ELR (cell line): ENCODE data around the gene SLC39A6.
A peak's percentile ranks its signal among the peaks of the same experiment; 100 is the strongest.
"Not testable (repeated sequence)": the region's sequence is repeated elsewhere in the genome, so short reads cannot be mapped to it uniquely, and the experiment has no call there.

Experiments
- DNase-seq: peaks from one replicate; pipeline ENCODE4 v3.0.0-alpha.2; 2015; ENCODE audit warnings: low read depth

SLC39A6 gene

DNA sequence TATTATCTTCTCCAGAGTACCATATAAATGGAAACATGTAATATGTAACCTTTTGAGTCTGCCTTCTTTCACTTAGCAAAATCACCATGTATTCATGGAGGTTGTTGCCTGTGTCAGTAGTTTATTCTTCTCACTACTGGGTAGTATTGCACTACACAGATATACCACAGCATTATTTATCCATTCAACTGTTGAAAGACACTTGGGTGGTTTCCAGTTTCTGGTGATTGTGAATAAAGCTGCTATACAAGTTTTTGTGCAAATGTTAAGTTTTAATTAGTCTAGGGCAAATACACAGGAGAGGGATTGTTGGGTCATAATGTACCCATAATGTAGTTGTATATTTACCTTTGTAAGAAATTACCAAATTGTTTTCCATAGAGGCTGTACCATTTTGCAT lies 32.2 kb downstream of the SLC39A6 start:
- no peak for DNase-seq

DNA sequence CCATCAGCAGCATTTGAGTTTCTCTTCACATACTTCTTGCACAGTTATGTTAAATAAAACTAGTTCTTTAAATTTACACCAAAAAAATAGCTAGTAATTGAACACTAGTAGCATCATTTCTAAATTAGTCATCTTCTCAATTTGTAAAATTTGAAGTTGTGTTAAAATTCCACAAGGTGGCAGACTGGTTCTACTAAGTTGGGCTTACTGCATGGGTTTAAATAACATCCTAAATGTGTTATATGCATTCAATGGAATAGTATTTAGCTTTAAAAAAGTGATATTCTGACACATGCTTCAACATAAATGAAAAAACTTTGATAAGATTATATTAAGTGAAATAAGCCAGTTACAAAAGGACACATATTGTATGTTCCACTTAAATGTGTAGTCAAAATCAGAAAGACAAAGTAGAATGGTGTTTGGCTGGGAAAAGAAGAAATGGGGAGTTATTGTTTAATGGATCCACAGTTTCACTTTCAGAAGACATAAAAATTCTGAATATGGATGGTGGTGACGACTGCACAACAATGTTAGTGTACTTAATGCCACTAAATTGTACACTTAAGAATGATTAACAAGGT lies 33.1 kb downstream of the SLC39A6 start:
- peak; percentile 83 for DNase-seq

DNA sequence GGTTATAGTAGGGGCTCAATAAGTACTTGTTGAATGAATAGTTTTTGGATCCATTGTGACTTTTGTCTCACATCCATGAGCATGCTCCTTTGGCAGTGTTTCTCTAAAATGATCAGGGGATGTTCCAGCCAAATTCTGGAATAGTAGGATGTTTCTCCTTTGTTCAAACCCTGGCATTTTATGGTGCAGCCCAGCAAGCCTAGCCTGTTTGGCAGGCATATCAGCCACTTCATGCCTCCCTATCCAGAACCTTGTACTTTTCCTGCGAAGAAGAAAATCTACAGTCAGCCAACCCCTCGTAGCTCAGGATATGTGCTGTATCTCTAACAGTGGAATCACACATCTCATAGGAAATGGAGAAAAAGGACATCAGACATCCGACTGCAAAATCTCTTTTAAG lies 34.7 kb downstream of the SLC39A6 start:
- DNase-seq: no peak

DNA sequence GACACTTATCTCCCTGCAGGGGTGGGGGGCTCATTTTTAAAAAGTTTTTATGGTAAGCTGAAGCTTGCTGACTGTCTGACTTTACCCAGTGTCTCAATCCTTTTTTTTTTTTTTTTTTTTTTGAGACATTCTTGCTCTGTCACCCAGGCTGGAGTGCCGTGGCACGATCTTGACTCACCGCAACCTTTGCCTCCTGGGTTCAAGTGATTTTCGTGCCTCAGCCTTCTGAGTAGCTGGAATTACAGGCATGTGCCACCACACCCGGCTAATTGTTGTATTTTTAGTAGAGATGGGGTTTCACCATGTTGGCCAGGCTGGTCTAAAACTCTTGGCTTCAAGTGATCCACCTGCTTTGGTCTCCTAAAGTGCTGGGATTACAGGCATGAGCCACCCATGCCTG lies 37.0 kb downstream of the SLC39A6 start:
- peak; percentile 24 for DNase-seq

DNA sequence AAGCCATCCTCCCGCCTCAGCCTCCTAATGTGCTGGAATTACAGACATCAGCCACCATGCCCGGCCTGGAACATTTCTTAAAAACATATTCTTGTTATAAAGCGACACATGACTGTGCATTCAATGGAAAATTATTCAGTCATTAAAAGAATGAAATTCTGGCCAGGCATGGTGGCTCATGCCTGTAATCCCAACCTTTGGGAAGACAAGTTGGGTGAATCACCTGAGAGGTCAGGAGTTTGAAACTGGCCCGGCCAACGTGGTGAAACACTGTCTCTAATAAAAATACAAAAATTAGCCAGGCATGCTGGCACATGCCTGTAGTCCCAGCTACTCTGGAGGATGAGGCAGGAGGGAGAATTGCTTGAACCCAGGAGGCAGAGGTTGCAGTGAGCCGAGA lies 40.1 kb downstream of the SLC39A6 start:
- DNase-seq: no peak

DNA sequence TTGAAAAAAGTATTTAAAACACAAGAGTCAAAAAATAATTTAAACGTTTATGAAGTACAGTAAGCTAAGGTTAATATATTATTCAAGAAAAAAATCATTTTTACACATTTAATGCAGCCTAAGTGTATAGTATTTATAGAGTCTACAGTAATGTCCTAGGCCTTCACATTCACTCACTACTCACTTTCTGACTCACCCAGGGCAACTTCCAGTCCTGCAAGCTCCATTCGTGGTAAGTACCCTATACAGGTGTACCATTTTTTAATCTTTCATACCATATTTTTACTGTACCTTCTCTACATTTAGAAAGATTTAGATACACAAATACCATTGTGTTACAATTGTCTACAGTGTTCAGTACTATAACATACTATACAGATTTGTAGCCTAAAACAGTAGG lies 40.9 kb downstream of the SLC39A6 start:
- peak; percentile 33 for DNase-seq

DNA sequence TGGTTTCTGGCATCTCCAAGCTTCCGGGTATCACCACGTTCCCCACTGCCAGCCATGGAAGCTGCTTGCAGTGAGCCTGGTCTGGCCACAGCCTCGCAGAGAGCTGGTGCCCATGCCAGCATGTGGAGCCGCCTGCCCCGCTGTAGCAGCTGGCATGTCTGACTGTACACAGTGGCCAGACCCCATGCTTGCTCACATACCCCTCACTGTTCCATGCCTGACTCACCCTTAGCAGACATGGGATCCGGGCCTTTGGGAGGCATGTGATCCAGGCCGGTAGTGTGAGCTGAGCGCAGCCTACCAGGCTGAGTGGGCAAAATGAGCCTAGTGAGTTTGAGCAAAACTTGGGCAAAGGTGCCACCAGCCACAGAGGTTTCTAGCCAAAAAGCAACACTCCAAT lies 43.0 kb downstream of the SLC39A6 start:
- DNase-seq: no peak

DNA sequence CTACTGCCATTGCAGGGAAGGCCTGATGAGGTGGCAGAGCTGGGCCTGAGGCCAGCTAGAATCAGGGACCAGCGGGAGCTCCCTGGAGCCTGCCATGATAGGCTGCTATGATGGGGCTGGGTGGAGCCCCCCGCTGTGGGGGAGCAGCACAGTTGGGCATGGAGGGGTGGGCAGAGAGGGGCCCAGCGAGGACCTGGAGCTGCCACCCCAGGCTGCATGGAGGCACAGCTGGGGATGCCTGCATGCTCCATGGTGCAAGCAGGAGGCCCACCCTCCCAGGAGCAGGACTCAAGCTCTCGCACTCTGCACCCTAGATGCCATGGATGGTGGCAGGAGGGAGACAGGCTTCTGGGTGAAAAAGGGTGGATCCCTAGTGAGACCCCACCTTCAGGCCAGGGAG lies 43.9 kb downstream of the SLC39A6 start:
- DNase-seq: no peak

DNA sequence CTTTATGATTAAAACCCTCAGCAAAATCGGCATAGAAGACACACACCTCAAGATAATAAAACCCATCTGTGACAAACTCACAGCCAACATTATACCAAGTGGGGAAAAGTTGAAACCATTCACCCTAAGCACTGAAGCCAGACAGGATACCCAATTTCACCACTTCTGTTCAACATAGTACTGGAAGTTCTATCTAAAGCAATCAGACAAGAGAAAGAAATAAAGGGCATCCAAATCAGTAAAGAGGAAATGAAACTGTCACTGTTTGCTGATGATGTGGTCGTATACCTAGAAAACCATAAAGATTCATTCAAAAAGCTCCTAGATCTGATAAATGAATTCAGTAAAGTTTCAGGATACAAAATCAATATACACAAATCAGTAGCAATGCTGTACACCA lies 45.4 kb downstream of the SLC39A6 start:
- no peak for DNase-seq

DNA sequence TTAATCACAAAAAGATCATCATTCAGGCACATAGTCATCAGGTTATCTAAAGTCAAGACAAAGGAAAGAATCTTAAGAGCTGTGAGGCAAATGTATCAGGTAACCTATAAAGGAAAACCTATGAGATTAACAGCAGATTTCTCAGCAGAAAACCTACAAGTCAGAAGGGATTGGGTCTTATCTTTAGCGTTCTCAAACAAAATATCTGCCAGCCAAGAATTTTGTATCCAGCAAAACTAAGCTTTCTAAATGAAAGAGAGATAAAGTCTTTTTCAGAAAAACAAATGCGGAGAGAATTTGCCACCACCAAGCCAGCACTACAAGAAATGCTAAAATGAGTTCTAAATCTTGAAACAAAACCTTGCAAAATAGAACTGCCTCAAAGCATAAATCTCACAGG lies 48.0 kb downstream of the SLC39A6 start:
- not testable (repeated sequence) for DNase-seq

DNA sequence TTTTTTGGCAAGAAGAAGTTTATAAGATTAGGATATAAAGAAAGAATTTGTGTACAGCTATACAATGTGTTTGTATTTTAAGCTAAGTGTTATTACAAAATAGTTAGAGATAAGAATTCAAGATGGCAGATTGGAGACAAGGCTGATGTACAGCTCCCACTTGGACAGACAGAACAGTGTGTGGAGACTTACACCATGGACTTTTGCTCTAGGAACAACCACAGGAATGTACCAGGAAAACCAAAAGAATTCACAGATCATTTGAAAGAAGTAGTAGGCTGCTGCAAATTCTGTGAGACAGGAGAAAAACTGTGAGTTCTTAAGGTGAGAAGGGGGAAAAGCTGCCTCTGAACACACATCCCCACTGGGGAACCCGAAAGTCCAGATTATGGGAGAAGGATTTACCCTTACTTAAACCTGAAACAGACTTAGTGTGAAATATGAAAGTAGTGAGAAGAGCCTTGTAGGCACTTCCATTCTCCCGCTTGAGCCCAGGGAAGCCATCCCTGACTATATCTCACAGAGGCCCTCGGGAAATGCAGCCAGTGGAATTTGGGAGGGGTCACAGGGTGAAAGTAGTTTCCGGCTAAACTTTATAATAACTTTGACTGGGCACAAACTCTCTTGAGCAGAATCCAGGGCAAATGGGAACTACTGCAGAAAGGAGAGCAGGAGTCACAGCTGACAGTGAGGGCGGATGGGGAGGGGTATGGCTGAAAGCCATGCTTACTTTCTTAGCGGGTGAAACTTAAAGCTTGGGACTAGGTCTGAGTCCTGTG lies 50.2 kb downstream of the SLC39A6 start:
- DNase-seq: peak; percentile 25

DNA sequence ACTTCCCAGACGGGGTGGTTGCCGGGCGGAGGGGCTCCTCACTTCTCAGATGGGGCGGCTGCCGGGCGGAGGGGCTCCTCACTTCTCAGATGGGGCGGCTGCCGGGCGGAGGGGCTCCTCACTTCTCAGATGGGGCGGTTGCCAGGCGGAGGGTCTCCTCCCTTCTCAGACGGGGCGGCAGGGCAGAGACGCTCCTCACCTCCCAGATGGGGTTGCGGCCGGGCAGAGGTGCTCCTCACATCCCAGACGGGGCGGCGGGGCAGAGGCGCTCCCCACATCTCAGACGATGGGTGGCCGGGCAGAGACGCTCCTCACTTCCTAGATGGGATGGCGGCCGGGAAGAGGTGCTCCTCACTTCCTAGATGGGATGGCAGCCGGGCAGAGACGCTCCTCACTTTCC lies 51.4 kb downstream of the SLC39A6 start:
- DNase-seq: not testable (repeated sequence)

DNA sequence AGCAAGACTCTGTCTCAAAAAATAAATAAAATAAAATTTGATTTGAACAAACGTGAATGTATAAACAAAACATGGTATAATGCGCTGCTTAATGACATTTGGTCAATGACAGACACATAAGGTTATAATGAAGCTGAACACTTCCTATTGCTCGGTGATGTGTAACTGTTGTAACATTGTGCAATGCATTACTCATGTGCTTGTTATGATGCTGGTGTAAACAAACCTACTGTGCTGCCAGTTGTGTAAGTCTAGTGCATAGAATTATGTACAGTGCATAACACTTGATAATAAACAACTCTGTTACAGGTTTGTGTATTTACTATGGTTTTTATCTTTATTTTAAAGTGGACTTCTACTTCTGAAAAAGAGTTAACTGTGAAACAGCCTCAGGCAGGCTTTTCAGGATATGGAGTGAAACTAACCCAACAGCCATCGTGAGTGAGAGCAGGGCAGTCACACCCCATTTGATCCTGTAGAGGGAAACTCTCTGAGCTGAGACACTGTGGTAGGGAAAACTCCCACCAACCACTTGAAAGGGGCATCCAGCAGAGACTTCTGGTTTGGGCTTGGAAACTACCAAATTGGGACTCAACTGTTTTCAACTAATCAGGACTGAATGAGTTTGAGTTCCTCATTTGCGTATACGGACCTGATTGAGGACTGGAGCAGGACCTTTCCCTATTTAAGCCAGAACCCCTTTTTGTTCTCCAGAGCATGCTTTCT lies 53.1 kb downstream of the SLC39A6 start:
- DNase-seq: peak; percentile 90

DNA sequence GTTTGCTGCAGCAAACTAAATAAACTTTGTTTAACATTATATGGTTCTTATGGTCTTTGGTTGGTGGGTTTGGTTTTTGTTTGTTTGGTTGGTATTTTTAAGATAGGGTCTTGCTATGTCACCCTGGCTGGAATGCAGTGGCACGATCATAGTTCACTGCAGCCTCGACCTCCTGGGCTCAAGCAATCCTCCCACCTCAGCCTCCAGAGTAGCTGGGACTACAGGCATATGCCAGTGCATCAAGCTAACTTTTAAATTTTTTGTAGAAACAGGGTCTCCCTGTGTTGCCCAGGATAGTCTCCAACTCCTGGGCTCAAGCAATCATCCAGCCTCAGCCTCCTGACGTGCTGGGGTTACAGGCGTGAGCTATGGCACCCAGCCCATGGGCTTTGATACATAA lies 54.7 kb downstream of the SLC39A6 start:
- DNase-seq: no peak

DNA sequence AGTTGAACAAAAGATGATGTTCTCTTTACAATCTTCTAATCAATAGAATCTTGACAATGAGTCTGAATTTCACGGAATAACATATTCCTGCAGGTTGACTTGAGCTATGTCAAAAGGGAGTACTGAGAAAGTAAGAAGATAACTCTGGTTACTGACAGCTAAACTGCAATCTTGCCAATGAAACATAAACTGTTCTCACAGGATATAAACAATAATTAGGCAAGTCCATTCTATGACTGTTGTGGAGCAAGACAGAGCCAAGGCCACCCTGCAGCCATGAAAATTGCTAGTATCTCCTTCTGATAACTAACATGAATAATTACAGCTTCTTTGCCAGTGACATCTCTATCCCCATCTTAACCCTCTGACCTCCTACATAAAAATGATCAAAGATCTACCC lies 55.5 kb downstream of the SLC39A6 start:
- no peak for DNase-seq

DNA sequence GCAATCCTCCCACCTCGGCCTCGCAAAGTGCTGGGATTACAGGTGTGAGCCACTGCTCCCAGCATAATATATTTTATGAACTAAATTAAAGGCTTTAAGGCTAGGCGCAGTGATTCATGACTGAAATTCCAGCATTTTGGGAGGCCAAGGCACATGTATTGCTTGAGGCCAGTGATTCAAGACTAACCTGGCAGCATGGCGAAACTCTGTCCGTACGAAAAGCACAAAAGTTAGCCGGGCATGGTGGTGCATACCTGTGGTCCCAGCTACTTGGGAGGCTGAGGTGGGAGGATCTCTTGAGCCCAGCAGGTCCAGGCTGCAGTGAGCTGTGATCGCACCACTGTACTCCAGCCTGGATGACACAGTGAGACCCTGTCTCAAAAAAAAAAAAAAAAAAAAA lies 56.7 kb downstream of the SLC39A6 start:
- DNase-seq: not testable (repeated sequence)

DNA sequence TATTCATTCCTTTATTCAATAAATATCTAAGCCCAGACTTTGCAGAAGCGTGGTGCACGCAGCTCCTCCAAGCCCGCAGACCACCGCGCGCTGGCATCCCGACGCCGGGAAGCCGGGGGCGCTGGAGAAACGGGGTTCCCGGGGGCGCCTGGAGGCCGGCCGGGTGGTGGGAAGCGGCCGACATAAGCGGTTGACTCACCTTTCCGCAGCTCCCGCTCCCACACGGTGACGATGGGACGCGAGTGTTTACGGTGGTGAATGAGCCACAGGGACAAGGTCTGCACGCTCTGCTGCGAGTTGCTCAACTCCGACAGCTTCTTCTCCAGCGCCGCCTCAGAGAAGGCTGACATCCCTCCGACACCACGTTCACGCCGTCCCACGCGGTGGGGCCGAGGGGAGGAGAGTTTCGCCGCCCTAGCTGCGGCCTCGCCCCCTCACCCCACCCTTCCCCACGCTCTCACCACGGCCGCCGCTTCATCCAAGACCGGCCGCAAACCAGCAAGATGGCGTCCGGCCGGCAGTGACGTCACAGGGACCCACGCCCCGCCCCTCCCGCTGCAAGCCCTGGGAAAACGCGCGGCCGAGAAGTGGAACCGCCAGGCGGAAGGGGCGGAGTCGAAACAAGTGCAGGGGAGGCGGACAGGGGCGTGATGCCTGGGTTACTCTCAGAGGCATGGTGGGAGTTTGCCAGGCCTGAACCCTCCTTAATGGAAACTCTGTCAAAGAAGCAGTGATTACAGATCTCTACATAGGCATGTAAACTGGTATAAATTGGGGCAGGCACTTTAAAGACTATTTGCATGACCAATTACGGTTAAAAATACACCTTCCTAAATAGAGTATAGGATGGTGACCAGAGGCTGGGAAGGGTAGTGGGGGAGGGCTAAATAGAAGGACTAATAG lies 61.8 kb downstream of the SLC39A6 start, which contains the start of gene RPRD1A:
TSS of gene RPRD1A (minus strand) at position 505 of the 903 bp plus-strand sequence. CDS start at position 350, 155 bp downstream.
- DNase-seq: peak; percentile 96

DNA sequence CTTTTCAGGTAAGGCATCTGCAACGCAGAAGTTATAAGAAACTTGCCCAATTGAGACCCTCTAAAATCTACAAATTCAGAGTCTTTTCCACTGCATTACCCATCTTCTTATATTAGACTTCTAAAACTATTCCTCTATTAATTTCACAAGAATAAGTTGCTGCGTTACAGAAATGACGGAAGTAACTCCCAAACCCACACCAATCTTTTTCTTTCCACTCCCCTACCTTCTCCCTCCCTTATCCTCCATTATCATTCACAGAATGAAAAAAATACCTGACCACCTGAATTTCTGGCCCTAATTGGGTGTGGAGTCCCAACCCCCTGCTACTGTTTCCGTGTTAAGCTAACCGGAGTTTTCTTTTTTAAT lies 62.5 kb downstream of the SLC39A6 start:
- DNase-seq: peak; percentile 16

DNA sequence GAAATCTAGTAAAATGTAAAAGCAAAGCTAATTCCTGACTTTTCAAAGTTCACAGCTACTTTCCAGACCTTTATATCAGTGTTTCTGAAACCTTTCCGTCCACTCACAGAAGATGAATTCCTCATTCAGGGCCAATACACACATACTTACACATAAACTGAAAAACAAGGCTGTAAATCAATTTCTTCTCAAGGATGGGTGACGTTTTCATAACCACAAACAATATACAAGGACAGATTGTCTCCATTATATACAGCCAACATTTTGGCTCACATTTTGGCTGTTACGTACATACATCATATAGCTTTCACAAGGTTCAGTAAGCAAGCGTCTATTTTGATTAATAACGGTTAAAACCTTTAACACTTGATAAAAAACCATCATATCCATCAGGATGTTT lies 63.1 kb downstream of the SLC39A6 start:
- DNase-seq: peak; percentile 45

DNA sequence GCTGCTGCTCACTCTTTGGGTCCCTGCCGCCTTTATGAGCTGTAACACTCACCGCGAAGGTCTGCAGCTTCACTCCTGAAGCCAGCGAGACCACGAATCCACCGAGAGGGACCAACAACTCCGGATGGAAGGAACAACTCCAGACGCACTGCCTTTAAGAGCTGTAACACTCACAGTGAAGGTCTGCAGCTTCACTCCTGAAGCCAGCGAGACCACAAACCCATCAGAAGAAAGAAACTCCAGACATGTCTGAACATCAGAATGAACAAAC lies 64.4 kb downstream of the SLC39A6 start:
- DNase-seq: not testable (repeated sequence)

DNA sequence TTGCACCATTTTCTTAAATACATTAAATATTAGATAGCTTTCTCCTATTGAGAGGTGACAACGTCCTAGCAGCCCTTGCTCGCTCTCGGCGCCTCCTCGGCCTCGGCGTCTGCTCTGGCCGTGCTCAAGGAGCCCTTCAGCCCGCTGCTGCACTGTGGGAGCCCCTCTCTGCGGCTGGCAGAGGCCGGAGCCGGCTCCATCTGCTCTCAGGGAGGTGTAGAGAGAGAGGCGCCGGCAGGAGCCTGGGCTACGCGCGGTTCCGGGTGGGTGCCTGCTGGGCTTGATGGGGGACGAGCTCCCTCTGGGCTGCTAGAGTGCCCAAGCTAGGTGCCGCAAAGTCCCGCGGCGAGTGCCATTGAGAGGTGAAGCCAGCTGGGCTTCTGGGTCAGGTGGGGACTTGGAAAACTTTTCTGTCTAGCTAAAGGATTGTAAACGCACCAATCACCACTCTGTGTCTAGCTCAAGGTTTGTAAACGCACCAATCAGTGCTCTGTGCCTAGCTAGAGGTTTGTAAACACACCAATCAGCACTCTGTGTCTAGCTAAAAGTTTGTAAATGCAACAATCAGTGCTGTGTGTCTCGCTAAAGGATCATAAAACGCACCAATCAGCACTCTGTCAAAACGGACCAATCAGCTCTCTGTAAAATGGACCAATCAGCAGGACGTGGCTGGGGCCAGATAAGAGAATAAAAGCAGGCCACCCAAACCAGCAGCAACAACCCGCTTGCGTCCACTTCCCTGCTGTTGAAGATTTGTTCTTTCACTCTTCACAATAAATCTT lies 64.9 kb downstream of the SLC39A6 start:
- no peak for DNase-seq

DNA sequence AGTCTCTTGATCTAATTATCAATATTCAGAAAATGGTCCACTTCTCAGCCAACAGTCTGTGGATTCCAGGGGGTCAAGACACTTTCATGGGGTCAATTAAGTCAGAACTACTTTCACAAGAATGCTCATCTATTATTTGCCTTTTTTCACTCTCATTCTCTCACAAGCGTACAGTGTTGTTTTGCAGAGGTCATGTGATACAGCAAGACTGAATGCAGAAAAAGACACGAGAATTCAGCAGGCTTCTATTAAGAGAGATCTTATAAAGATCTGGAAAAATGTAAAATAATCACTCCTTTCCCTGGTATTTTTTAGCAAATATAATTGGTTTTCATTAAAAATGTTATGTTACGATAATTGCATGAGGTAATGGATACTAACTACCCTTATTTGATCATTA lies 70.5 kb downstream of the SLC39A6 start:
- DNase-seq: no peak
